A549 treated with ZK216348 at 1 μM for 4 hours (cell line): ENCODE data around the gene NEDD8. TPM values are rescaled to one million over a fixed set of nuclear protein-coding genes. Genes with fewer than 3 reads are reported as not detected.

Source experiments
- total RNA-seq: library from RNA; stranded (reverse); fragments of 200-300 nt; extraction: Qiagen RNA extraction; gene quantifications from 5 replicates; pipeline ENCODE4 v1.2.3, GENCODE V29; 2022; ENCODE audit warnings: low read depth

The NEDD8 gene
- total RNA-seq, result 456 to 538 TPM (median 471 TPM) in 5 replicates

GRCh38 chr14:24232121-24232644, at the start of gene NEDD8:
TSS of gene NEDD8 (minus strand) at chr14:24232367. CDS start at chr14:24232267, 100 bp downstream.

DNA sequence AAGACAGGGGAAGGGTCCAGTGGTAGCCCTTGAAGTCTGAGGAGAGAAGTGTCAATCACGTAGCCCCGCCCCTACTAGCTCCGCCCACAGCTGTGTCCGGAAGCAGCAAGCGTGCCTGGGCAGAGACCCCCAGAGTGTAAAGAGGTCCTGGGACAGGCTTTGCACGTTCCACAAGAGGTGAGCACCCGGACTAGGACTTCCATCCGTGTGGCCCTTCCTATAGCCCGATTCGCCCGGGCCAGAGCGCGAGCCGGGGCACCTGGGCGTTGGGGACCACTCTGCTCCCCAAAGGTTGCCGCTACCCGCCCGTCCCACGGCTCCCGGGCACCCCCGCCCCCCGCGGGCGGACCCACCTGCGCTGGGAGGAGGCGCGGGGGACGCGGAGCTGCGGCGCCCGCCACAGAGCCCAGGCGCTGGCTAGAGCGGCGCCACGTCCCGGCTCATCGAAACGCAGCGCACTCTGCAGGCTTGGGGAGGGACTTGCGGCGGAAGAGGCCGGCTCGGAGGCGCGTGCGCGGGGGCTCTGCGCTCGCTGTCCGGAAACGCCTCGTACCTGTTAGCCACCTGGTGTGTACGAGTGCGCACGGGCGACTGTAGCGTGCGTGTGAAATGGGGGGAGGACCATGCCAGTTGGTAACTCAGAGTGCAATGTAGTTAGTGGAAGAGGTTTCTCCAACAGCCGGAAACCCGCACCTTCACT, 39.1 kb upstream of the NEDD8 start, which contains the start of gene RABGGTA:
Gene RABGGTA, minus strand, starts transcription at position 464 of the 700 bp plus-strand sequence. CDS start 482 bp downstream, outside the sequence.

DNA sequence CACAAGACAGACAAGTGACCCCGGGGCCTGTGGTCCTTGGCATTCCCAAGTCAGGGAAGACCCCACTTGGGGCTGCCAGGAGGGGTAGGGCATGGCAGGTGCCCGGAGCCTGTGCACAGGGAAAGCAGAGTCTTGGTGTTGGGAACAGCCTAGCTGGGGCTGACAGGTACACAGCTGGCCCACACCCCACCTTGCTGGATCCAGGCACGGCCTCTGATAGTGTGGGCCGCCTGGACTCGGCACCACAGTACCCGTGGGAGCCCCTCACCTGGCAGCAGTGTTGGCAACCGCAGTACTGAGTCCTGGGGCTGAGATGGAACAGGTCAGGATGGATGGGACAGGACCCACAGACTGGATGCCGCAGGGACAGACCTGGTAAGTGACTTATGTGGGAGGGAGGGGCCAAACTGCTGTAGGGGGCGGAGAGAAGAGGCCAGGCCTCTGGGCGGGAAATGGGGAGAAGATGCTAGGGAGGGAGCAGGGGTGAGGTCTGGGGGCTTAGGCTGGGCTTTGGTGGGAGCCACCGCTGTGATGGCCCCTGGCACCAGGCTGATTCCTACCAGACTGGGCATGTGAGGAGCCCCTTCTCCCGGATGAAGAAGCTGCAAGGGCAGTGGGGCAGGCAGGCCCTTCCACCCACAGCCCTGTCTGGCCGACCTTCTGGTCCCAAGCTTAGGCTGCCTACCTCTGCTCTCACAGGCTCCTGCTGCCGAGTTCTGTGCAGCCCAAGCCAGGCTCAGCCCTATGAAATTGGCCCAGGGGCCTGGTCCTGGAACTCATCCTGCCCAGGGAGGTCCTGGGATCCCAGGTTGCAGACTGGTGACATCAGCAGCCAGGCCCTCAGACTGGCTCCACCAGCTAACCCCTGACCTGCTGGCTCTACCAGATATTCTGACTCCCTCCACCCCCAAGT, 30.9 kb upstream of the NEDD8 start, which contains the start of gene TGM1:
Gene TGM1, minus strand, starts transcription at position 357 of the 913 bp plus-strand sequence. CDS start 825 bp downstream, outside the sequence.

GRCh38 chr14:24232645-24233537, 724 bp upstream of the NEDD8 start, which contains the start of gene GMPR2:
TSS of gene GMPR2 (plus strand) at chr14:24232929. CDS start at chr14:24233254, 325 bp downstream.

DNA sequence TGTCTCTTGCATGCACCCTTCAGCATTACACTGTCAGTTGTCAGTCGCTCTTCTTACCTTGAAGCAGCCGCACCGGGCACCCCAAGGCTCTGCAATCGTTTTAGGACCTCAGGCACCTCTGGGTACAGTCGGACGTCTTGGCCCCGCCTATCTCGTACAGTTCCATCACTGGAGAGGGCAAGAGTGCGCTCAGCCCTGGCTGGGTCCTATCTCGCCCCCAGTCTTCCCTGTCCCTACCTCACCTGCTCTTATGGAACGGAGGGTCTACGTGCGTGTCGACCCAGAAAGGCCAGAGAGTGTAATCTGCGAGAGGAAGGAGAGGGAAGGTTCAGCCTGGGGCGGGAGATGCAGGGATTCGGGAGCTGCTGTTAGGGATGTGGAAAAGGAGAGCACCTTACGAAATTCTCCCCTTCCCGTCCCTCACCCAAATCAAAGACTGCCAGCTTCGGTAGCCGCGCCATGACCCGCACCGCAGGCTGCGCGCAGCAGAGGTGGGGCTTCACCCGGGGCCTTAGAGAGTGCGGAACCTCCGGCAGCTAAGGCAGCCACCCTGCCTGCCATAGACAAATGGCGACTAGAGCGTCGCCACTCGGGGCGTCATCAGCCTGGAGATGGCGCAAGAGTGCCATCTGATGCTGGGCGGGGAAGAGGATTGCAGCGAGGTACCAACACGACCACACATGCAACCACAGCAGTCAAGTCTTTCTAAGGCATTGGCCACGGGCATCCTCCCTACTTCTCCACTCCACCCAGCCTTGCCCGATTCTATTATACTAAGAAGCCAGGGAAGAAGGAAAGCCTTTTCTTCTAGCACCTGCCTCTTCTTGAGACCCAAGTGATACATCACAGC, 16.4 kb downstream of the NEDD8 start, which contains the start of gene MDP1:
Gene MDP1, minus strand, starts transcription at position 572 of the 850 bp plus-strand sequence. Its CDS starts 111 bp downstream, at position 461.

GRCh38 chr14:24212924-24213865, 19.0 kb downstream of the NEDD8 start, which contains the start of gene CHMP4A:
TSS of gene CHMP4A (minus strand) at chr14:24213488. CDS start at chr14:24213439, 49 bp downstream.

GRCh38 chr14:24195186-24196070, 36.7 kb downstream of the NEDD8 start, which contains the start of gene TM9SF1:
TSS of gene TM9SF1 (minus strand) at chr14:24195441. CDS start at chr14:24195019, 422 bp downstream.

DNA sequence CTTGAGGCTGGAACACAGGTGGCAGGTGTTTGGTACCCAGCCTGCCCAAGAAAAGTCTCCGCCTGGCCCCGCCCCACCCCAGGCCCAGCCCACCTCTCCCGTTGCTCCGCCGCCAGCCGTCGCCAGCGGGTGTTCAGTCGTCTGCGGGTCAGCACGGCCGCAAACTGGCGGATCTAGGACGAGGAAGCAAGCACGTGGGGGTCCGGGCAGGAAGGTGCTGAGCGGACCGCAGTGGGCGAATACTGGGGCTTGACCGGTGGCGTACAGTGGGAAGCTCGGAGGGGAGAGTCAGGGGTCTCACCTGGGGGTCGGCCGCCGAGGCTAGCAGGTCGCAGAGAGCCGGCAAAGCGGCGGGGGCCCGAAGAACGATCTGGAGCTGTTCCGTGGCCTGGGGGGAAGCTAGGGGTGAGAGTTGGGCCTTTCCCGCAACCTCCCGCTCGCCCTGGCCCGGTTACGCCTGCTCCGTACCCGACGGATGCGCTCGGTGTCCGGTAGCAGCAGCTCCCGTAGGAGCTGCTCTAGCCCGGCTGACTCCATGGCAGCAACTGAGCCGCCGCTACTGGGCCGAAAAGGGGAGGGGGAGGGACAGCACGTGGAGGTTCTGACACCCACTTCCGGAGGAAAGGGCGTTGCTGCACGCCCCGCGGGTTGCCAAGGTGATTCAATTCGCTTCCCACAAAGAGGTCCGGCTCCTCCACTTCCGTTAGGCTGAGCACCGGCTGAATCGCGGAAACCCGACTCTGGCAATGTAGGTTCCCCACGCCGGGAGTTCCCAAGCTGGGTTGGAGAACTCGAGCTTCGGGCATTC, 43.7 kb downstream of the NEDD8 start, which contains the start of gene IPO4:
Gene IPO4, minus strand, starts transcription at position 566 of the 808 bp plus-strand sequence. Its CDS starts 29 bp downstream, at position 537.

GRCh38 chr14:24171422-24172260, 60.5 kb downstream of the NEDD8 start, which contains the start of gene REC8:
TSS of gene REC8 (plus strand) at chr14:24172080. CDS start at chr14:24172553, 473 bp downstream.

Other genes starting within 250 kb of the NEDD8 start
- 23.2 to 36.3 TPM (median 32.1 TPM) in 5 replicates for gene DHRS4L2, start 243.4 kb downstream of the NEDD8 start, total RNA-seq
- gene CARMIL3, start 180.4 kb downstream of the NEDD8 start, total RNA-seq, result 0.22 to 0.74 TPM (median 0.60 TPM) in 5 replicates
- not detected in 5 replicates for gene CPNE6, start 160.8 kb downstream of the NEDD8 start, total RNA-seq
- 13.5 to 21.1 TPM (median 19.2 TPM) in 5 replicates for gene PCK2, start 138.1 kb downstream of the NEDD8 start, total RNA-seq
- gene DCAF11, start 117.6 kb downstream of the NEDD8 start, total RNA-seq, result 19.4 to 22.4 TPM (median 21.7 TPM) in 5 replicates
- 0.53 to 0.97 TPM (median 0.65 TPM) in 5 replicates for gene NRL, start 117.4 kb downstream of the NEDD8 start, total RNA-seq
- not detected in 5 replicates for gene FITM1, start 101.7 kb downstream of the NEDD8 start, total RNA-seq
- 149 to 185 TPM (median 165 TPM) in 5 replicates for gene PSME1, start 96.2 kb downstream of the NEDD8 start, total RNA-seq
- 37.8 to 64.0 TPM (median 62.7 TPM) in 5 replicates for gene EMC9, start 90.8 kb downstream of the NEDD8 start, total RNA-seq
- 149 to 205 TPM (median 163 TPM) in 5 replicates for gene PSME2, start 85.8 kb downstream of the NEDD8 start, total RNA-seq
- gene RNF31, start 84.9 kb downstream of the NEDD8 start, total RNA-seq, result 14.7 to 35.4 TPM (median 31.7 TPM) in 5 replicates
- gene IRF9, start 71.1 kb downstream of the NEDD8 start, total RNA-seq, result 15.5 to 24.9 TPM (median 19.7 TPM) in 5 replicates
- 2.6 to 6.5 TPM (median 4.6 TPM) in 5 replicates for gene REC8, start 60.3 kb downstream of the NEDD8 start, total RNA-seq
- gene IPO4, start 43.6 kb downstream of the NEDD8 start, total RNA-seq, result 51.4 to 91.8 TPM (median 77.1 TPM) in 5 replicates
- 48.0 to 74.0 TPM (median 66.9 TPM) in 5 replicates for gene TM9SF1, start 36.9 kb downstream of the NEDD8 start, total RNA-seq
- gene TSSK4, start 26.7 kb downstream of the NEDD8 start, total RNA-seq, result not detected in 5 replicates
- 76.7 to 107 TPM (median 84.4 TPM) in 5 replicates for gene CHMP4A, start 18.9 kb downstream of the NEDD8 start, total RNA-seq
- gene MDP1, start 16.3 kb downstream of the NEDD8 start, total RNA-seq, result 22.6 to 33.8 TPM (median 29.9 TPM) in 5 replicates
- 53.6 to 67.0 TPM (median 57.2 TPM) in 5 replicates for gene GMPR2, start 562 bp upstream of the NEDD8 start, total RNA-seq
- gene TINF2, start 10.3 kb upstream of the NEDD8 start, total RNA-seq, result 31.9 to 41.7 TPM (median 36.3 TPM) in 5 replicates
- gene TGM1, start 30.8 kb upstream of the NEDD8 start, total RNA-seq, result 0.72 to 1.3 TPM (median 0.74 TPM) in 5 replicates
- 13.7 to 19.6 TPM (median 18.4 TPM) in 5 replicates for gene RABGGTA, start 39.2 kb upstream of the NEDD8 start, total RNA-seq
- gene DHRS1, start 67.4 kb upstream of the NEDD8 start, total RNA-seq, result 9.5 to 15.2 TPM (median 13.7 TPM) in 5 replicates
- gene NOP9, start 67.5 kb upstream of the NEDD8 start, total RNA-seq, result 11.6 to 19.3 TPM (median 18.7 TPM) in 5 replicates
- 0.12 to 0.21 TPM (median 0.18 TPM) in 4 of 5 replicates, not detected in the other for gene CIDEB, start 75.6 kb upstream of the NEDD8 start, total RNA-seq
- gene LTB4R2, start 77.8 kb upstream of the NEDD8 start, total RNA-seq, result 2.0 to 6.3 TPM (median 5.6 TPM) in 5 replicates
- 3.2 to 6.8 TPM (median 5.9 TPM) in 5 replicates for gene LTB4R, start 79.1 kb upstream of the NEDD8 start, total RNA-seq
- 0.21 TPM in 1 of 5 replicates, not detected in the others for gene ADCY4, start 102.7 kb upstream of the NEDD8 start, total RNA-seq
- not detected in 5 replicates for gene RIPK3, start 107.6 kb upstream of the NEDD8 start, total RNA-seq
- 0.15 to 0.36 TPM (median 0.25 TPM) in 4 of 5 replicates, not detected in the other for gene NFATC4, start 135.8 kb upstream of the NEDD8 start, total RNA-seq
- 0.25 to 0.57 TPM (median 0.27 TPM) in 5 replicates for gene NYNRIN, start 166.6 kb upstream of the NEDD8 start, total RNA-seq
- 0.59 to 2.1 TPM (median 1.1 TPM) in 5 replicates for gene CBLN3, start 197.3 kb upstream of the NEDD8 start, total RNA-seq
- gene KHNYN, start 197.6 kb upstream of the NEDD8 start, total RNA-seq, result 19.8 to 31.7 TPM (median 27.3 TPM) in 5 replicates
- gene SDR39U1, start 210.4 kb upstream of the NEDD8 start, total RNA-seq, result 33.1 to 53.2 TPM (median 49.6 TPM) in 5 replicates